ENCODE results near the gene SERPING1.

Gene SERPING1

DNA sequence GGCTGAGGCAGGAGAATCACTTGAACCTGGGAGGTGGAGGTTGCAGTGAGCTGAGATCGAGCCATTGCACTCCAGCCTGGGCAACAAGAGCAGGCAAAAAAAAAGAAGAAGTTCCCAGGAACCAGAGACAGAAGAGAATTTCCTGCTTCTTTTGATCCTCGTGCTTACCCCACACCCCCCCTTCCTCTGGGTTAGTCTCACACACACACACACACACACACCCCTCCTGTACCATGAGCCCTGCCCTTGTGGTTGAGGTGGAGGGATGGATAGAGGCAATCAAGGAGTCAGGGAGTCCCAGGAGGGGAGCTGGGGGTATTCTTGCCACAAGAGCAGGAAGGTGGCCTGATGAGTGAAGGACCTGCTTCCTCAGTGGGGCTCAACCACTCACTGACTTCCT is 25.9 kb upstream of the SERPING1 start:
- no peak for DNase-seq (ENCODE audit: low spot score)
- TF ChIP-seq CTCF (IDR thresholded peaks at IDR 0.05; ENCODE audit: extremely low read depth, missing control alignments) = no peak

DNA sequence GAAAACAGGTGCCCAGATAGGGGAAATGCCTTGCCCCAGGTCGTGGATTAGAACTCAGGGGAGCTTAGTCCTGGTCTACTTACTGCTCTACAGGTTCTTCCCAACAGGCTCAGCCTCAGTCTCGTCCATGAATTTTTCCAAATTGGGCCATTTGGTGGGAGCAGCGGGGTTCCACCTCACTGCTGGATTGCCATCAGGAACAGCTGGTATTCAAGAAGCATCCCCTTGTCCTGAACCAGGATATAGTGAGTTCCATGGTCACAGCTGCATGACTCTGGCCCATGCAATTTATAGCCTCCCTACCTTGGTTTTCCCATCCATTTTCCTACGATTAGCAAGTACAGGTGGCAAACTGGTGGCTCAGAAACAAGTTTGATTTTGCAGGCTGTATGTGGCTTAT is 23.4 kb upstream of the SERPING1 start:
- no peak for DNase-seq (ENCODE audit: low spot score)
- no peak for TF ChIP-seq CTCF (IDR thresholded peaks at IDR 0.05; ENCODE audit: extremely low read depth, missing control alignments)

DNA sequence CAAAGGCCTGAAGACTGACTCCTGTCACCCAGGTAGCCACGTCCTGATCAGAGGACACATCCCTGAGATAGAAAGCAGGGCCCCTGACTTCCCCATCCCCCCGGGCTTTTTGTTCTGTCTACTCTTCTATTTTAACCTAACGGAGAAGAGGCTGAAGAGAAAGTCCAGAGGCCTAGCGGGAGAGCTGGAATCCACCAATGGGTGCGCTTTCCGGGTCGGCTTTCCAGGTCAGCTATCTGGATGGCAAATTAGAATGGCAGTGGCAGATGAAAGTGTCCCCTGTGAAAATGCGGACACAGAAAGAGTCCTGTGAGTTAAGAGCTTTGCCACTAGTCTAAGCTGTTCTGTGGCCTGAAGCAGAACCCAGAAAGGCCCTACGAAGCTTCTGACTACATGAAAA is 13.1 kb upstream of the SERPING1 start:
- no peak for DNase-seq (ENCODE audit: low spot score)
- no peak for TF ChIP-seq CTCF (IDR thresholded peaks at IDR 0.05; ENCODE audit: extremely low read depth, missing control alignments)

GRCh38 chr11:57585301-57585700 is 12.2 kb upstream of the SERPING1 start:
- no peak for TF ChIP-seq CTCF (IDR thresholded peaks at IDR 0.05; ENCODE audit: extremely low read depth, missing control alignments)
- DNase-seq (ENCODE audit: low spot score) = no peak

DNA sequence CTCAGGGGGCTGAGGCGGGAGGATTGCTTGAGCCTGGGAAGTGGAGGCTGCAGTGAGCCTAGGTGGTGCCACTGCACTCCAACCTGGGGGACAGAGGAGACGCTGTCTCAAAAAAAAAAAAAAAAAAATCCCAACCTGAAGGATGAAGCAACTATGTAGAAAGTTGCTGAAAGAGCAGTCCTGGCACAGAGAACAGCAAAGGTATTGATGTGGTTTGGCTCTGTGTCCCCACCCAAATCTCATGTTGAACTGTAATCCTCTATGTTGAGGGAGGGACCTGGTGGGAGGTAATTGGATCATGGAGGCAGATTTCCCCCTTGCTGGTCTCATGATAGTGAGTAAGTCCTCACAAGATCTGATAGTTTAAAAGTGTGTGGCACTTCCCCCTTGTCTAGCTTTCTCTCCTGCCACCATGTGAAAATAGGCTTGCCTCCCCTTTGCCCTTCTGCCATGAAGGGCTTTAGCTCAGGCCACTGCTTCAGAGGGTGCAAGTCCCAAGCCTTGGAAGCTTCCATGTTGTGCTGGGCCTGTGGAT is 10.7 kb upstream of the SERPING1 start:
- no peak for DNase-seq (ENCODE audit: low spot score)
- no peak for TF ChIP-seq CTCF (IDR thresholded peaks at IDR 0.05; ENCODE audit: extremely low read depth, missing control alignments)

- no peak for TF ChIP-seq CTCF (IDR thresholded peaks at IDR 0.05; ENCODE audit: extremely low read depth, missing control alignments)
- DNase-seq (ENCODE audit: low spot score) = no peak
Observed at GRCh38 chr11:57588046-57588710, 9.3 kb upstream of the SERPING1 start.

DNA sequence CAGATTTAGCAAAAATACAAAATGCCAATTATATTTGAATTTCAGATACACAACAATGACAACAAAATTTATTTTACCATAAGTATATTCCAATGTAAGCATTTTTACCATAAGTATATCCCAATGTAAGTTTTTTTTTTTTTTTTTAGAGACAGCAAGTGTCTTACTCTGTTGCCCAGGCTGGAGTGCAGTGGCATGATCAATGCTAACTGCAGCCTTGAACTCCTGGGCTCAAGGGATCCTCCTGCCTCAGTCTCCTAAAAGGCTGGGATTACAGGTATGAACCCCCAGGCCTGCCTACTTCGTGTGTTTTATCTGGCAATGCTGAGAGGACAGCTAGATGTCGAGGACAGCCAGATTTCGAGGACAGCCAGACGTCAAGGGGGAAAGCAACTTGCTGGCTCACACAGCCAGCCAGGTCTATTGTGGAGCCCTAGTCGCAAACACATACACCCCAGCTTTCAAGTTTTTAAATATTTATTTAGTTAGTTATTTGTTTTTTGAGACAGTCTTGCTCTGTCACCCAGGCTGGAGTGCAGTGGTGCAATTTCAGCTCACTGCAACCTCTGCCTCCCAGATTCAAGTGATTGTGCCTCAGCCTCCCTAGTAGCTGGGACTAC is 1.1 kb upstream of the SERPING1 start:
- no peak for DNase-seq (ENCODE audit: low spot score)
- TF ChIP-seq CTCF (IDR thresholded peaks at IDR 0.05; ENCODE audit: extremely low read depth, missing control alignments) = no peak
